ENCODE data around the gene WWOX.
A peak's percentile ranks its signal among the peaks of the same experiment; 100 is the strongest.

The WWOX gene

DNA sequence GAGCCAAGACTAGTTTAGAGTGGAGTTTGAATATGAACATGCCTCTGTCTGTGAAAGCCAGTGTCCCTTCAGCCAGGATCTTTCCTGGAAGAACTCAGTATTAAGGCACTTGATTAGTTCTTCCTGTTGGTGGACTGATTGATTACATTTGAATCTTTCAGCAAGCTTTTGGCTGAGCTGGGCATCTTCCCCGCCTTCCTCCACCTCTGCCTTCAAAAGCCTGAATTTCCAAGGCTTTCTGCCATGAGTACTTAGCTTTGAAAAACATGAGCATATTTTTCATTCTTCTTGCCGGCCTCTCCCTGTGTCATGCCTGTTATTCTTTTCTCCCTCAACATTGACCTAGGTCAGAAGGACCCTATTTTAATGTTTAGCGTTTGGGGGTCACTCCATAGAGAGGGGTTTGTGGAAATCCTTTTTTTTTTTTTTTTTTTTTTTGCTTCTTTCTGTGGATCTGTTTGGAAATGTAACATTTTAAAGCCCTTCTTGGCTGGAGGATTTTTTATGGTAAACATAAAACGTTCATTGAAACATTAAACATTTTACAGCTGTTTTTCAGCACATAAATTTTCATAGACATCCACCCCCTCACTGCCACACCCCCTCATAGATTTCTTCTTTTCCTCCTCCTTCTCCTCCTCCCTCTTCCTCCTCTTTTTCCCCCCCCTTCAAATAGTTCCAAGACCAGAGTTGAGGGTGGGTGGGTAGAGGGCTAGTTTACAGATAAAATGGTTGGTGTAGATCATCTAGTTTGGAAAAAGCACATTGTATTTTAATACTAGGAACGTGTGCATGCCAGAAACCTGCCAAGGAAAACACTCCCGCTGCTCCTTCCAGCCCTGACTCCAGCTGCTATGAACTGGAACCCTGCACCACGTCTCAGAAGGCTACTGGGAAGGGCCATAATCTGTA, 645.9 kb downstream of the WWOX start:
- DNase-seq (ENCODE audit: low read depth): no peak

DNA sequence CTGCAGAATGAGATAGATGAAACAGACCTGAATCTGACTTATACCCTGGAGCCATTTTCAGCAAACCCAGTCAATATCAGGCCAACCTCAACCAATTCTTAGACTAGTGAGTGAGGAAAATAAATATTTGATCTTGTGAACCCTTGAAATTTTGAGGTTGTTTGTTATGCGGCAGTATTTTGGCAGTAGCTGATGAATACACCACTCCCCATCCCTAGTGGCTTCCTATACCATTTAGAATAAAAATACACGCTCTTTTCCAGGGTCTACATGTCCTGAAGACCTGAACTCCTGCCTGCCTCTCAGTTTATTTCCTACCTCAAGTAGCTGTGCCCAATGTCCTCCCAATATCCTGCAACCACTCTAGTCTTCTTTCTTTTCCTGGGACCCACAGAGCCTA, 647.3 kb downstream of the WWOX start:
- DNase-seq (ENCODE audit: low read depth): no peak

DNA sequence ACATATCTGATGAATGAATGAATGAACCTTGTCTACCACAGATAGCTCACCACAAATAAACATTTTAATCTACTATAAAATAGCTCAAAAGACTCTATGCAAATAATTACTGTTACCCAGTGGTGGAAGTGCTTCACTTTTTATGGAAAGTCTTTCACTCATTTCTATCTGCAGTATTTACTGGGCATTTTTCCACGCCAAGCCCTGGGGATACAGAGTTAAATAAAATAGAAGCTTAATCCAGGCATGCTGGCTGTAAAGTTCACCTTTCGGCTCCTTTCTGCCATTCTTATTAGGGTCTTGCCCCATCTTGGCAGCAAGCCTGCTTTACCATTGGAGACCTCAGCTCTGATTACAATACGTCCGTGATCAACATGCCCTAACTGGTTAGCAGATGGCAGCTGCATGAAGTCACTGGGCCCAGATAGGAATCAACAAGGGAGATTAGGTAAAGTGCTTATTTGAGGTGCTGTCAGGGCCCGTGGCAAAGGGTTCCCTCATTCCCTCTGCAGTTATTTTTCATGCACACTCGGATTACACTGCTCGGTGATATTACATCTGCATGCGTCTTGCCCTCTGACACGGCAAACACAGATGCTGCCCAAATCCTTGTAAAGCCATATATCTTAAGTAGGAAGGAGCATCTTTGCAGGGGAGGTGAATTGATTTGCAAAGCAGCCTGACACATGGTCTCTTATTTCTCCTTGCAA, 648.9 kb downstream of the WWOX start:
- no peak for DNase-seq (ENCODE audit: low read depth)

DNA sequence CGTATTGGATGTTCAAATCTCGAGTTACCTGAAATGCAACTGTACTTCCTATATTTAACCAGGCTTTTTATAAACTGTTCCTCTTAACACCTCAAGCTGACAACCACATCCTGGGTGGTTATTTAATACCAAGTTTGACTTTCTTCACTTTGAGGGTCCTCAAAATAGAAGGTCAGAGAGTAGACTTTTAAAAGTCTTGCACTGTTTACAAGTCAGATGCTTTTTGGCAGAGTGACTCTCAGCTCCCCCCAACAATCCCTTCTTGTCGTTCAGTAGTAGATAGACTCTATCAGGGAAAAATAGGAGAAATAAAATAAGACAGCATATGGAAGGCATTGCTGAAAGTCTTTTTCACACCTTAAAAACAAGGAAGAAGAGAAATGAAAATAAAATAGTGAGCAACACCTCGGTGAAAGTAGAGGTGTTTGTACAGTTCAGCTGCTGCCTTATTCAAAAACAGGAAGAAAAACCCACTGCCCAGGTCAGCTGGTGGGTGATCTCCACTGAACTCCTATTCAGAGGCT, 650.4 kb downstream of the WWOX start:
- no peak for DNase-seq (ENCODE audit: low read depth)

DNA sequence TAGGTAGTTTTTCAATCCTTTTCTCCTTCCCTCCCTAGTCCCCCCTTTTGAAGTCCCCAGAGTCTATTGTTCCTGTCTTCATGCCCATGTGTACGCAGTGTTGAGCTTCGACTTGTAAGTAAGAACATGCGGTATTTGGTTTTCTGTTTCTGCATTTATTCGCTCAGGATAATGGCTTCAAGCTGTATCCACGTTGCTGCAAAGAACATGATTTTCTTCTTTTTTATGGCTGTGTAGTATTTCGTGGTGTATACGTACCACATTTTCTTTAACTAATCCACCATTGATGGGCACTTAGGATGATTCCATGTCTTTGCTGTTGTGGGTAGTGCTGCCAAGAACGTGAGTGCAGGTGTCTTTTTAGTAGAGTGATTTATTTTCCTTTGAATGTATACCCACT, 651.2 kb downstream of the WWOX start:
- no peak for DNase-seq (ENCODE audit: low read depth)

DNA sequence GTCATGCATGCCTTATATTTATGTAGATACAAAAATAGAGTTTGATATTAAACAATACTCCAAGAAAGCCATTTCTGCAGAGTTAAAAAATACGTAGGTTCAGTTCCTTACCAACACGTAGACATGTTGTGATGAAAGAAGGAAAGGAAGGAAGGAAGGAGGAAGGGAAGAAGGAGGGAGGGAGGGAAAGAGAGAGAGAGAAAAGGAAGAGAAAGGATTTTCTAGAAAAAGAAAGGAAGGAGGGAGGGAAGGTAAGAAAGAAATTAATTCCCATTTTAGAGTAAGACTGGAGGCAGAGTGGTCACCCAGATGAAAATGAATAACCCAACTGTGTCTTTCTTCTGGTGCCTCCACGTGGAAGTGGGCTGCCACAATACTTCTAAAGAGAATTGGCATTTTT, 652.1 kb downstream of the WWOX start:
- DNase-seq (ENCODE audit: low read depth): no peak

DNA sequence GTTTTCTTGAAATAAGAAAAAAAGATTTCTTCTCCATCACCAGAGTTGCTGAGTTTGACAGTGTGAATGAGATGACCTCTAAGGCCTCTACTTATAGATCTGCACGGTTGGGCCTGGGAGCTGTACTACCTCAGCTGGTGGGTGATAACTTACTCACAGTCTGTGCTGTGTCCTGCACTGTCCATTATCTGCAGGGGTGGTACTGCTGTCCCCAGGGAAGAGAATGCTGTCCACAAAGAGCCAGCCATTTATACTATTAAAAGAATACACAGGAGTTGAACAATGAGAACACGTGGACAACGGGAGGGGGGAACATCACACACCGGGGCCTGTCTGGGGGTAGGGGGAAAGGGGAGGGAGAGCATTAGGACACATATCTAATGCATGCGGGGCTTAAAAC, 655.3 kb downstream of the WWOX start:
- no peak for DNase-seq (ENCODE audit: low read depth)

DNA sequence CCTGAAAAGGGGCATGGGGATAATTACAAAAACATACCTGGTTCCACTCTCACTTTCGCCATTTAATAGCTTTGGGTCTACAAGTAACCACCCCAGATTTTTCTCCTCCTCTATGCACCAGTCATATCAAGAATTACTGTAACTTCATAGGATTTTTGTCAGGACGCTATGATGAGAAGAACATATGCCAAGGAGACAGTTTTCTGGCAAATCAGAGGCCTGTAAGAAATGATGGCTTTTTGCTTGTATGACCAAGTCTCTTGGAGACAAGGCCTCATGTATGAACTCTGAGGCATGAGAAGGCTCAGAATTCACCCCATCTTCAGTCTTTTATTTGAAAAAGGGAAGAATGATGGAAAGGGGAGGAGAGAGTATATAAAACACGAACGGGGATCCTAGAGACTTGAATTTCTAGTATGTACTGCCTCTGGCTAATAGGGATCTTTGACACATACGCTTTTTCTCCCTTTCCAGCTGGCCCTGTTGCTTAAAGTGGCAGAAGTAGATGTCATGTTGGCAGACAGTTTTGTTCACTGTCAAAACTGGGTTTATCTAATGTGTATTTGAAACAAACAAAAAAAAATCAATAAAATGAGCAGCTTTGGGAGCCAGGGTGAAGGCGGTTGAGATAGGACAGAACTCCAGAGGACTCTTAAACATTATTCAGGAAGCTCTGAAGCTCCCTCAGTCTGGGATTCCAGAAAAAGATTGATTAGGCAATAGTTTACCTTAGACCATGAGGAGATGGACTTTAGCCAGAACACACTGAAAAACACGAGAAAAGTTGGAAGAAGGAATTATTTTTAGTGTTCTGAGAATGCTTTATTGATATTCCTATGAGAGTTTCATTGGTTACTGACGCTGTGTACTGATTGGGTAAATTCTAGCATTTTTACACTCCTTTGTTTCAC, 656.6 kb downstream of the WWOX start:
- no peak for DNase-seq (ENCODE audit: low read depth)

DNA sequence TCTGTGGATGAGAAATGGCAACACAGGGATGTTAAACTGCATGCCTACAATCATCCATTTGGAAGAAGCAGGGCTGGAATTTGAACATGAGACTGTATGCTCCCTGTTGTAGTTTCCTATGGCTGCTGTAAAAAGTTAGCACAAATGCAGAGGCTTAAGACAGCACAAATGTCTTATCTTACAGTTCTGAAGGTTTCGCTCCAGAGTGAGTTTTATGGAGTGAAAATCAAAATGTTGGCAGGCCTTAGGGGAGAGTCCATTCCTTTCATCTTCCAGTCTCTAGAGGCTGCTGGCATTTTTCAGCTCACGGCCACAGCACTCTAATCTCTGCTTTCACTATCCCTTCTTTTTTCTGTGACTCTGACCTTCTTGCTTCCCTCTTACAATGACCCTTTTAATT, 660.1 kb downstream of the WWOX start:
- DNase-seq (ENCODE audit: low read depth): no peak

DNA sequence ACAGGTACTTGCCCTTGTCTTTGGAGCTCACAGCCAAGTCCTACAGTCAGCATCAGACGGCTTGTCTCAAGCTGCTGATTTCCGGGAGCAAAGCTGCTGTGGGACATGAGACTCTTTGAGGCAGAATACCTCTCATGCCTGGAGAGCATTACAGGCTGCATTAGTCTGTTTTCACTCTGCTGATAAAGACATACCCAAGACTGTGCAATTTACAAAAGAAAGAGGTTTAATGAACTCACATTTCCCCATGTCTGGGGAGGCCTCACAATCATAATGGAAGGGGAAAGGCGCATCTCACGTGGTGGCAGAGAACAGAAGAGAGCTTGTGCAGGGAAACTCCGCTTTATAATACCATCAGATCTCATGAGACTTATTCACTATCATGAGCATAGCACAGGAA, 661.2 kb downstream of the WWOX start:
- no peak for DNase-seq (ENCODE audit: low read depth)

DNA sequence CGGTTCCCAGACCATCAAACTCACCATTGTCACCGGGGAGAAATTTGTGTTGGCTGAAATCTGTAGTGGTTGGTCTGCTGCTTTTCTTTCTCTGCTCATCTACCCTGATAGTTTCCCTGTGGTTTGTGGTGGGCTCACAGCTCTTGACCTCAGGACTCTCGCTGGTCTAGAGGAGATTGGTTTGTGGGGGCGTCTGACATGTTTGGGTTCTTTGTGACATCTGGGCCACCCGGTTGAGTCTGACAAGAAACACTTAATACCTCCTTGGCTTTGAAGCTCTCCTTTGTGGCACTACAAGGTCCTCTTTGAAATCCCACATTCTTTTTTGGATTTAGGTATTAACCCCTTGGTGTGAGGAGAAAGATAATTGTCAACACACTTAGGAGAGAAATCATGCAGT, 662.0 kb downstream of the WWOX start:
- DNase-seq (ENCODE audit: low read depth): no peak

DNA sequence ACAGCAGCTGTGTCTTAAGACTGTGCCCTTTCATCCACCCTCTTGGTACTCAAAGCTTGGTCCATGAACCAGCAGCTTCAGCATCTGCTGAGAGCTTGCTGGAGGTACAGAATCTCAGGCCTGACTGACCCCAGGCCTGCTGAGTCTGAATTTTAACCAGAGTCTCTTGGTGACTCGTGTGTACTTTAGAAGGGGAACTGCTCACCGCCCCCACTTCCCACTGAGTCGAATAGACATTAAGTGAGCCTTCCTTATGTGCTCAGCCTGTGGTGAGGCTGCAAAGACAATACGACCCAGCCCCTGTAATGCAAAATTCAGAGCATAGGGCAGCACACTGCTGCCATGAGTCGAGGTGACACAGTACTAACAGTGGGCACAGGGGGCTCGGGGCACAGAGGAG, 662.8 kb downstream of the WWOX start:
- no peak for DNase-seq (ENCODE audit: low read depth)

DNA sequence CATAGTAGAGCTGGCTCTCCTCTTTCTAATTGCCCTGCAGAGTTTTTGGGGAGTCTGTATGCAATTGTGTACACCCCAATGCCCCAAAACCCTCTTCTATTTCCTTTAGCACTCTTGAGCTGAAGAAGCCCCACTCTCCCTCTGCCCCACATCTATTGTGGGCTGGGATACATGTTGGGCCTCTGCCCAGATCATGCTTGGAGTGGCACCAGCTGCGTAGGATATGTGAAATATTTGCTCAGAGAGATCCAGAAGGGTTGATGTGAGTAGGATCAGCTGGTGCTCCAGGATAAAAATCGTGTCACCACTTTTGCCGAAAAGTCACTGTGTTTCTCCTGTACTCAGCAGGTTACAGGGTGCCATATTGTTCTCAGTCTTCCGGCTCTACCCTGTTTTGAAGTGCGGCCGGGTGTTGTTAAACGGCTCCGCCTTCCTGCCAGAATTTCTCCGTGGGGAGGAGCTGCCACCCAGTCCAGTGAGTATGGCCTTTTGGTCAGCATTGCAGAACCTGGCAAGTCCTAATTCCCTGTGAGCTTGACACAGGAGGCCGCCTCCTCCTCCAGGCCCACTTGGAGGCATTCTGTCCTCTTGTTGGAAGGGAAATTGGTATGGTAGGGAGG, 664.5 kb downstream of the WWOX start:
- no peak for DNase-seq (ENCODE audit: low read depth)

DNA sequence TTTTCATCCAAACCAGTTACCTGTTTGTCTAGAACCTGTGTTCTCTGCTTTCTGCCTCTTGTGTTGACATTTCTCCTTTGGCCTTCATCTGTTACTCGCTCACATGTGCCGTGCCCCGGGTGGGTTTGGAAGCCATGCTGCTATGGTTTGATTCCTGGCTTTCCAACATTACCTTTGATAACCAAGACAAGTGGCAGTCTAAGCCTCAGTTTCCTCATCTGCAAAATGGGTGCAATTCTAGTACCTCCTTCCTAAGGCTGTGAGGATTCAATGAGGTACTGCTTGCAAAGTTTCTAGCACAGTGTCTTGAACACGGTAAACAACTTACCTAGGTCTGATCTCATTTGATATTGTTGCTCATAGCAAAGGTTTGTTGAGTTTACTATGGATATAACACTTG, 665.0 kb downstream of the WWOX start:
- no peak for DNase-seq (ENCODE audit: low read depth)

DNA sequence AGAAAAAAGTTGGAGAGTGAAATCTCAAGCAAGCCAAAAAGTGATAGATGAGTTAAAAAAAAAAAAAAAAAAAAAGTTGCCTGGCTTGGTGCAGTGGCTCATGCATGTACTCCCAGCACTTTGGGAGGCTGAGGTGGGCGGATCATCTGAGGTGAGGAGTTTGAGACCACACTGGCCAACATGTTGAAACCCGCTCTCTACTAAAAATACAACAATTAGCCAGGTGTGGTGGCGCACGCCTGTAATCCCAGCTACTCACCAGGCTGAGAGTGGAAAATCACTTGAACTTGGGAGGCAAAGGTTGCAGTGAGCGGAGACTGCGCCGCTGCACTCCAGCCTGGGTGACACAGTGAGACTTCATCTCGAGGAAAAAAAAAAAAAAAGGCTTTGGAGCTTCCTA, 668.8 kb downstream of the WWOX start:
- DNase-seq (ENCODE audit: low read depth): no peak

DNA sequence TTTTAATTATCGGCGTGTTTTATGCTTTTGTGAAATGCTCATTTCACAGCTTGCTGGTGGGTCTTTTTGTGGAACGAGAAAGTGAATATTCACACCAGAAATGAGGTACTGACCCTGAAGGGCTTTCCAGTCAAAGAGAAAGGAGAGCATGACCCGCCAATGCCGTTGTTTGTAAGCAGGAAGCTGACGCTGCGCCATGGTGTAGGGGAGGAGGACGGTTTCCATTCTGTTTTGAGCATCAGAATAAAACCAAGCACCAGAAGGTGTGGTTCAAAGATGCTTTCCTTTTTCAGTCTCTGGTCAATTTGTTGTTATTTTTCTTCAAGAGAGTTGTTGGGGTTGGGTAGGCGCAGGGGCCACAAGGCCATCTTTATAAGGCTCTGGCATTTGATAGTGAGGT, 669.3 kb downstream of the WWOX start:
- no peak for DNase-seq (ENCODE audit: low read depth)

DNA sequence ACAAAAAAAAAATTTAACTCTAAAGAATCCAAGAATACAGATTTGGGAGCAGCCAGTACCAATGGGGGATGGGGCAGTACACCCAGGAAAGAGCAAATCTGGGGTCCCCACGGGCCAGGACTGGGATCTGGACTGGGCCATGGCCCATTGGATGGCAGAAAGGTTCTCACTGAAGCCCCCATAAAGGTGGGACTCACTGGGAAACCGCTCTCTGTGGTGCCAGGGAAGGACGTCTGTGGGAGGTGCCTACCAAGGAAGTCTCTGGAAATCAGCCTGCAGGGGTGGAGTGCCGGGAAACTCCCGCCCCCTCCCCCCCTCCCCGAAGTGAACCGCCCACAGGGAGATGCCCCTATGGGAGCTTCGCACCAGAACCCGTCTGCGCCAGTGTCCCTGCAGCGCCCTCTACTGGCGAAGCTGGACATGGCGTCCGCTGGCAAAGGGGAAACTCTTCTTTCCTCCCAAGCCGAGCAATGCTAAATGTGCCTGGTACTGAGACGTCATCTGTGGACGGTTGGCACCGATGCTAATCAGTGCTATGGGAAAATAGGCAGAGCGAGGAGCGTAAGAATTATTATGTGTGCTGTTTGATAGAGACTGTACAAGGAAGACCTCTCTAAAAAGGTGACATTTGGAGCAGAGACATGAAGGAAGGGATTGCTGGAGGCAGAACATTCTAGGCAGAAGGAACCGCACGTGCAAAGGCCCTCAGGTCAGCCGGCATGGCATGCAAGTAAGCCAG, 671.1 kb downstream of the WWOX start:
- DNase-seq (ENCODE audit: low read depth): peak; percentile 63

DNA sequence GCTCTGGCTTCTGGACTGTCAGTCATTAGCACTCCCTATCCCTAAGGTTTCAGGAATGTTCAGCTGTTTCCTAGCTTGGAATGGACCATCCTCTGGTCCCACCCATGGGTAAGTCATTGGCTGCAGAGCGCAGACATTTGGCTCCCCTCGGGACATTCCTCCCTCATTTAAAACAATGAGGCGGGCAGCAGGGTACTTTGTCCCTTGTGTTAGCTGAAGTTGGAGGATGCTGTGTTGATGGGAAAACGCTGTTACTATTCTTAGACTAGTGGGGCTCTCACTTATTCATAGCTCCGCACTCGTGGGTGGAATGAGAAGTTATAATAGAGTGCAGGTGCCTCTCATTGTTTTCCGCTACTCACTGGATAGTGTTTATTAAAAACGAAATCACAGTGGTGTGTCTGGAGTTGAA, 673.8 kb downstream of the WWOX start:
- DNase-seq (ENCODE audit: low read depth): no peak

DNA sequence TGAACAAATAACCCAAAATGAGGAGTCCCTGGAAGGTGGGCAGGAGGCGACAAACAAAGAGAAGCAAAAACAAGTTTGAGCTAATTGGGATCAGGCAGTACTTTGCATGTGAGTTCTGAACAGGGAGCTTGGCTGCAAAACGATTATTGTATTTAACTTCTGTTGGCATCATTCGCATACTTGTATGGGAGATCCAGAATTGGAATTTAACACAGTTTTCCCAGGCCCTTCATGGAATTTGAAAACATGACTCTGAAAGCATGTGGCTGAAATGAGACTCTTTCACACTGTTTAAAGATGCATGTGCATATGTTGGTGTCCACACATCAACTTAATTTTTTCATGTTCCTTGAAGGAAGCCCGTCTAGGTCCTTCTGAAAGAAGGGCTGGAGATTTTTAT, 674.3 kb downstream of the WWOX start:
- no peak for DNase-seq (ENCODE audit: low read depth)

DNA sequence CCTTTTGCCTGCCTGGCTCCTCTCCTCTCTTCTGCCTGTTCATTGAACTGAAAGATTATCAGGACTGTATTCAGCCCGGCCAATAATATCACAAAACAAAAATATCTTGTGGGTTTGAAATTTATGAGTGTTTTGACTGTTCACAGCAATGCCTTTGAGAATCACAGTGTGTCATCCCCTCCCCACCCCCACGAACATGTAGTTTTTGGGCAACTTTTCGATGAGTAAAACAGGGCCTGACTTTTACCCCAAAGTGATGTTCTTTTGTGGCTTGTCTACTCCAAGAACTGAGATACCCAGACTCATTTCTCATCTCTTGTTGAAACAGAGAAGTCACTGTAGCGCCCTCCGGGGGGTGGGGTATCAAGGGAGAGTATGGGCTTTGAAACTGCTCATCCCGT, 675.7 kb downstream of the WWOX start:
- no peak for DNase-seq (ENCODE audit: low read depth)
